ENCODE data around the gene AGAP6.
"Not testable (repeated sequence)": the region's sequence is repeated elsewhere in the genome, so short reads cannot be mapped to it uniquely, and the experiment has no call there.

Gene AGAP6

GRCh38 chr10:50024716-50025383, 36.6 kb downstream of the AGAP6 start:
- DNase-seq (ENCODE audit: low read depth in 2 of 2), result not testable (repeated sequence)

- no peak for DNase-seq (ENCODE audit: low read depth in 2 of 2)
Measured at GRCh38 chr10:50025627-50026026, 37.4 kb downstream of the AGAP6 start.

GRCh38 chr10:50027195-50027594, 39.0 kb downstream of the AGAP6 start:
- DNase-seq (ENCODE audit: low read depth in 2 of 2), result no peak

GRCh38 chr10:50033481-50033880, 45.3 kb downstream of the AGAP6 start:
- no peak for DNase-seq (ENCODE audit: low read depth in 2 of 2)

- DNase-seq (ENCODE audit: low read depth in 2 of 2), result not testable (repeated sequence)
Measured at GRCh38 chr10:50035337-50035736, 47.1 kb downstream of the AGAP6 start.

GRCh38 chr10:50044941-50045664, 56.9 kb downstream of the AGAP6 start:
- DNase-seq (ENCODE audit: low read depth in 2 of 2), result no peak

GRCh38 chr10:50046457-50046856, 58.3 kb downstream of the AGAP6 start:
- DNase-seq (ENCODE audit: low read depth in 2 of 2), result not testable (repeated sequence)

- not testable (repeated sequence) for DNase-seq (ENCODE audit: low read depth in 2 of 2)
Measured at GRCh38 chr10:50047594-50047993, 59.4 kb downstream of the AGAP6 start.

GRCh38 chr10:50051995-50052660, 63.9 kb downstream of the AGAP6 start:
- not testable (repeated sequence) for DNase-seq (ENCODE audit: low read depth in 2 of 2)

GRCh38 chr10:50052778-50053376, 64.7 kb downstream of the AGAP6 start:
- DNase-seq (ENCODE audit: low read depth in 2 of 2), result not testable (repeated sequence)

GRCh38 chr10:50055494-50056292, 67.5 kb downstream of the AGAP6 start:
- not testable (repeated sequence) for DNase-seq (ENCODE audit: low read depth in 2 of 2)

- not testable (repeated sequence) for DNase-seq (ENCODE audit: low read depth in 2 of 2)
Measured at GRCh38 chr10:50056654-50057053, 68.4 kb downstream of the AGAP6 start.

- DNase-seq (ENCODE audit: low read depth in 2 of 2), result not testable (repeated sequence)
Measured at GRCh38 chr10:50058727-50059126, 70.5 kb downstream of the AGAP6 start.

GRCh38 chr10:50059946-50060345, 71.7 kb downstream of the AGAP6 start:
- not testable (repeated sequence) for DNase-seq (ENCODE audit: low read depth in 2 of 2)
